Activated naive CD8-positive, alpha-beta T cell treated with anti-CD3 and anti-CD28 coated beads, Interleukin-2, amount 50 U/mL, for 24 hours (primary cell): ENCODE results near the gene NTRK1.

Experiments
- ATAC-seq: fragments of 150-1000 bp; cut with Tn5 transposase; one replicate; pipeline ENCODE4 v1.10.0; 2021
- DNase-seq: peaks from one replicate; pipeline ENCODE4 v3.0.0; 2021
- H3K27ac Mint-ChIP-seq: one replicate; pipeline ENCODE4 v1.8.0; 2021; ENCODE audit warnings: mild to moderate bottlenecking, mixed read lengths
- H3K27me3 Mint-ChIP-seq: one replicate; pipeline ENCODE4 v1.8.0; 2021; ENCODE audit warnings: mixed read lengths
- H3K36me3 Mint-ChIP-seq: one replicate; pipeline ENCODE4 v1.8.0; 2021; ENCODE audit warnings: low read depth, mixed read lengths
- H3K4me1 Mint-ChIP-seq: one replicate; pipeline ENCODE4 v1.8.0; 2021; ENCODE audit warnings: mixed read lengths
- H3K4me3 Mint-ChIP-seq: one replicate; pipeline ENCODE4 v1.8.0; 2021; ENCODE audit warnings: mild to moderate bottlenecking, moderate library complexity, mixed read lengths
- H3K9me3 Mint-ChIP-seq: one replicate; pipeline ENCODE4 v1.8.0; 2021; ENCODE audit warnings: mixed read lengths

Gene NTRK1

DNA sequence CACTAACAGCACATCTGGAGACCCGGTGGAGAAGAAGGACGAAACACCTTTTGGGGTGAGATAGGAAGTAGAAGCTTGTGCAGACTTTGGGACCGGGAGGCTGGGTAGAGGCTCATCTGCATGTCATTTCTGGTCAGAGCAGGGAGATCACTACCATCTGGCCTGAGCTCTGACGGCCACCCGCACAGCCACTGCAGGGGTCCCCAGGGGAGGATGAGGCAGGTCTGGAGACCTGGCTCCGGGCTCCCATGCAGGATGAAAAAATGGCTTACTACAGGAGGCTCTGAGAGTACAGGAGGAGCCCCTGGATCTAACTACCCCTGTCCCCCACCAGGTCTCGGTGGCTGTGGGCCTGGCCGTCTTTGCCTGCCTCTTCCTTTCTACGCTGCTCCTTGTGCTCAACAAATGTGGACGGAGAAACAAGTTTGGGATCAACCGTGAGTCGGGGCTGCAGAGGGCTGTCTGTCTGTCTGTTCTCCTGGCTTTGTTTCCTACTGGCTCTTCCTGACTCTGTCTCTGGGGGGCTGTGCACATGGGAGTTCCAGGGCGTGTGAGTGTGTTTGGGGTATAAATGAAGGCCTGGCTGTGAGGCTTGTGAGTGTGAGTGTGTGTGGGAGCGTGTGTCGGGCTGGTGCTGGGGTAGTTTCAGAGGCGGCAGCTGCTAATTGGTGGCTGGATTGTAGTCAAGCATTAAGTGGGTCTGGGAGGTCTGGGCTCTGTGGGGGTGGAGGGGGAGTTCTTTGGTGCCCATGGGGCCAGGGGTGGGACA is 14.1 kb downstream of the NTRK1 start:
- H3K27me3 Mint-ChIP-seq = peaks cover 2% of the 10 kb centered on the region
- ATAC-seq = no peak
- DNase-seq = no peak
- no peak overlapping the region for H3K4me3 Mint-ChIP-seq
- no peak overlapping the region for H3K27ac Mint-ChIP-seq
- peaks cover 12% of the 10 kb centered on the region for H3K4me1 Mint-ChIP-seq
- no peaks in the 10 kb centered on the region for H3K36me3 Mint-ChIP-seq
- no peaks in the 10 kb centered on the region for H3K9me3 Mint-ChIP-seq

GRCh38 chr1:156875341-156875615 is 14.6 kb downstream of the NTRK1 start:
- Mint-ChIP-seq H3K27me3 (peaks cover 2% of the 10 kb centered on the region), H3K4me3 (no peak overlapping the region), H3K4me1 (peaks cover 8% of the 10 kb centered on the region), H3K36me3 (no peaks in the 10 kb centered on the region), H3K27ac (no peak overlapping the region), H3K9me3 (no peaks in the 10 kb centered on the region)
- no peak for DNase-seq
- ATAC-seq = no peak

DNA sequence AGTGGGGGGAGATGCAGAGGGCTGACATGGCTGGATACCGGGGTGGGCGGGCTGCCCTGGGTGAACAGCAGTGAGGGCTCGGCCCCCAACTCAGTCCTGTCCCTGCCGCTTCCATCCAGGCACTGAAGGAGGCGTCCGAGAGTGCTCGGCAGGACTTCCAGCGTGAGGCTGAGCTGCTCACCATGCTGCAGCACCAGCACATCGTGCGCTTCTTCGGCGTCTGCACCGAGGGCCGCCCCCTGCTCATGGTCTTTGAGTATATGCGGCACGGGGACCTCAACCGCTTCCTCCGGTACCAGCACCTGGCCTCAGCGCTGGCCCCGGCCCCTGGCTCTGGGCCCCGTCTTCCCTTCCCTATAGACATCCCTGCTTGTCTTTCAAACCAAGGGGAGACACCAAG is 15.6 kb downstream of the NTRK1 start:
- H3K4me3 Mint-ChIP-seq = no peak overlapping the region
- H3K36me3 Mint-ChIP-seq = no peaks in the 10 kb centered on the region
- no peak overlapping the region for H3K27ac Mint-ChIP-seq
- no peak for ATAC-seq
- no peaks in the 10 kb centered on the region for H3K4me1 Mint-ChIP-seq
- no peak for DNase-seq
- peaks cover 2% of the 10 kb centered on the region for H3K27me3 Mint-ChIP-seq
- no peaks in the 10 kb centered on the region for H3K9me3 Mint-ChIP-seq

DNA sequence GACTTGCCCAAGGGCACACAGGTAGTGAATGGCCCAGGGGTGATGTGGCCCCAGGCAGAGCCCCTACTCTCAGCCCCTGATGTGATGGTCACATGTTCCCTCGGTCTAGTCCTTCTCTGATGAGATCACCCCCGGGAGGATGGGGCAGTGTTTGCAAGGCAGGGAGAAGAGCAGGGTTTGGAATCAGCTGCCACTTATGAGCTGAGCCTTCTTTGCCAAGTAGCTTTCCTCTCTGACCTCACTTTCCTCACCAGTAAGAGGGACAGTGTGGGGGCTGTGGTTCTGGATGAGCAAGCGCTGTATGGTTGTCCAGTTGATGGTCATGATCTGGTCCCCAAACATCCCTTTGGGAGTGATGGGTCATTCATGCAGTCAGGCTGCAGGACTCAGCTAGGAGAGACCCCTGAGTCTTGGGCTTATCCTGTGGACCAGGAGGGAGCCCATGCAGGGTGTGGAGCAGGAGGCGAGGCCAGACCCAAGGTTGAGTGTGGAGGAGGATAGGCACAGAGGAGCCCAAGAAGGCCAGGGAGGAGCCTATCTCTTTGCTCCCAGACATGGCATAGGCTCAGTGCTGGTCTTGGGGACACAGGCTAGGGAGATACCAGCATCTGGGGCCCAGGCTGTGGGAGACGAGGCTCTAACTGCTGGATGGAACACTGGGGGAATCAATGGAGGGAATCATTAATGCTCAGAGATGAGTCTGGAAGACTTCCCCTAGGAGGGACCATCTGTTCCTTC is 16.9 kb downstream of the NTRK1 start:
- Mint-ChIP-seq H3K27ac (no peak overlapping the region), H3K36me3 (no peaks in the 10 kb centered on the region), H3K27me3 (peaks cover 4% of the 10 kb centered on the region), H3K9me3 (no peaks in the 10 kb centered on the region), H3K4me3 (no peak overlapping the region), H3K4me1 (no peaks in the 10 kb centered on the region)
- ATAC-seq = no peak
- no peak for DNase-seq

DNA sequence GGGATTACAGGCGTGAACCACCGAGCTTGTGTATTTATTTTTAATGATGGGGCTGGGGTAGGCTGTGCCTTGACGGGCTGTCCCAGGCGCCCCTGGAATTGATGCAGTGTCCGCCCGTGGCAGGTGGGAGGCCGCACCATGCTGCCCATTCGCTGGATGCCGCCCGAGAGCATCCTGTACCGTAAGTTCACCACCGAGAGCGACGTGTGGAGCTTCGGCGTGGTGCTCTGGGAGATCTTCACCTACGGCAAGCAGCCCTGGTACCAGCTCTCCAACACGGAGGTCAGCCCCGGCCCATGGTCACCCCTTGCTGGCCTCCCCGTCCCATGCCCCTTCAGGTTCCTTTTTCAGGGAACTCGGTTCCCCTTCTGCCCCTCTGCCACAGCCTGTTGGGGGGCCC is 19.2 kb downstream of the NTRK1 start:
- Mint-ChIP-seq H3K4me3 (no peak overlapping the region), H3K4me1 (no peaks in the 10 kb centered on the region), H3K27me3 (peaks cover 8% of the 10 kb centered on the region), H3K36me3 (no peaks in the 10 kb centered on the region), H3K27ac (no peak overlapping the region), H3K9me3 (no peaks in the 10 kb centered on the region)
- ATAC-seq (no peak), DNase-seq (no peak)

DNA sequence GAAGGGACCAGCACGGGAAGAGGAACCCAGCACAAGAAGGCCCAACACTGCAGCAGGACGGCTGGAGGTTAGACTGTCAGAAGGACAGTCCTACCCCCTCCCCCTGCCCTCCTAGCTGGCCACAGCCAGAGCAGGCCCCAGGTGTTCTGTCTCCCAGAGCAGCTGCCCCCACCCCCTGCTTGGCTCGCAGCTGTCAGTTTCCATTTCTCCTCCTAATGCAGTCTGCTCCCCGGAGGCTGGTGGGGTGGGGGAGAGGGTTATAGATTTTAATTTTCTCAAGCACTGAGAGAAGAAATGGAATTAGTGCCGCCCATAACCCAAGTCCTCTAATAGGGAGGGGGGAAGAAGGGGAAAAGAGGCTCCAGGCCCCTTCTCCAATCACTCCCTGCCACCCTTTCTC is 19.8 kb downstream of the NTRK1 start:
- H3K36me3 Mint-ChIP-seq = no peaks in the 10 kb centered on the region
- ATAC-seq (no peak), DNase-seq (no peak)
- H3K4me3 Mint-ChIP-seq = no peak overlapping the region
- no peaks in the 10 kb centered on the region for H3K9me3 Mint-ChIP-seq
- no peak overlapping the region for H3K27ac Mint-ChIP-seq
- peaks cover 8% of the 10 kb centered on the region for H3K27me3 Mint-ChIP-seq
- no peaks in the 10 kb centered on the region for H3K4me1 Mint-ChIP-seq

DNA sequence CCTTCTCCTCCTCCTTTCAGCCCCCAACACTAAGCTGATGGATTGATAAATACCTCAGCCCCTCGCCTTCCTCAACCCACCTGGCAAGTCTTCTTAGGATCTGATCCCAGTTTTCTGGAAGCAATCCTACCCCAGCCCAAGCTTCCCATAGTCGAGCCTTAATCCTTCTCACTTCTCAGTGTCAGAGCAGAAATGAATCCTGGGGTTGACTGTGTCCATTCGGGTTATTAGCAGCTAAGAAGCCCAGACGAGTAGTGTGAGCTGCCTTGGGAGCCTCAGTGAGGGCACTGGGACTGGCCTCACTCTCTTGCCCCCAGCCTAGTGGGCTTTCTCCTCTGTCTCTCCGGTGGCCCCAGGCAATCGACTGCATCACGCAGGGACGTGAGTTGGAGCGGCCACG is 20.4 kb downstream of the NTRK1 start:
- no peak overlapping the region for H3K4me3 Mint-ChIP-seq
- no peak for DNase-seq
- H3K4me1 Mint-ChIP-seq = no peaks in the 10 kb centered on the region
- peaks cover 8% of the 10 kb centered on the region for H3K27me3 Mint-ChIP-seq
- H3K27ac Mint-ChIP-seq = no peak overlapping the region
- no peaks in the 10 kb centered on the region for H3K36me3 Mint-ChIP-seq
- no peak for ATAC-seq
- no peaks in the 10 kb centered on the region for H3K9me3 Mint-ChIP-seq

DNA sequence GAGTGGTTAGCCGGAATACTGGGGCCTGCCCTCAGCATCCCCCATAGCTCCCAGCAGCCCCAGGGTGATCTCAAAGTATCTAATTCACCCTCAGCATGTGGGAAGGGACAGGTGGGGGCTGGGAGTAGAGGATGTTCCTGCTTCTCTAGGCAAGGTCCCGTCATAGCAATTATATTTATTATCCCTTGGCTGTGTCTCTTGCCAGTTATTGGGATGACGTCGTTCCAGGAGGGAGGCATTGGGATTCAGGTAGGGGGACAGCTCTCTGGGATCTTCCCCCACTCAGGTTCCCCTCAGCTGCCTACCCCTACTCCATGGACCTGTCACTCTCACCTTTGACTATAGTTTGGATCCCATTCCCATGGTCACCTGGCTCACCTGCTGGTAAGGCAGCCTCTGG is 21.0 kb downstream of the NTRK1 start:
- ATAC-seq (no peak), DNase-seq (no peak)
- no peak overlapping the region for H3K4me3 Mint-ChIP-seq
- H3K27ac Mint-ChIP-seq = no peak overlapping the region
- peaks cover 13% of the 10 kb centered on the region for H3K27me3 Mint-ChIP-seq
- H3K9me3 Mint-ChIP-seq = no peaks in the 10 kb centered on the region
- H3K4me1 Mint-ChIP-seq = no peaks in the 10 kb centered on the region
- no peaks in the 10 kb centered on the region for H3K36me3 Mint-ChIP-seq

DNA sequence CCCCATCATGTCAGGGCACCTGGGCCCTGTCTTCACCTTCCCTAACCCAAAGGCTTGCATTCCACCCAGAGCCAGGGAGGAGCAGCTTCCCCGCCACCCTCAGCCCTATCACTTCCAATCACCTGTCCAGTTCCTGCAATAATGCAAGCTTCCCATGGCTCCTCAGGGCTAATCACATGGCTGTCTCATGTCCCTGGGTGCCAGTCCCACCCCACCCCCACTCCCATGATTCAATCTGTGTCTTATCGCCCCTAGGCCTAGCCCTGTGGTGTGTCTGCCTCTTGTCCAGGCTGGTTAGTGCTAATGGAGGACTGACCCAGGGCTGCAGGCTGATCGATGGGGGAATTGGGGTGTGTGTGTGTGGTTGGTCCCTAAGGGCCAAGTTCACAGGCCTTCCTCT is 21.9 kb downstream of the NTRK1 start:
- DNase-seq (no peak), ATAC-seq (no peak)
- Mint-ChIP-seq H3K36me3 (no peaks in the 10 kb centered on the region), H3K4me3 (no peak overlapping the region), H3K9me3 (no peaks in the 10 kb centered on the region), H3K27ac (no peak overlapping the region), H3K4me1 (no peaks in the 10 kb centered on the region), H3K27me3 (peaks cover 15% of the 10 kb centered on the region)

- ATAC-seq = no peak
- no peak overlapping the region for H3K27ac Mint-ChIP-seq
- H3K9me3 Mint-ChIP-seq = no peaks in the 10 kb centered on the region
- H3K36me3 Mint-ChIP-seq = no peaks in the 10 kb centered on the region
- peaks cover 17% of the 10 kb centered on the region for H3K27me3 Mint-ChIP-seq
- no peaks in the 10 kb centered on the region for H3K4me1 Mint-ChIP-seq
- H3K4me3 Mint-ChIP-seq = no peak overlapping the region
- no peak for DNase-seq
These were observed 23.3 kb downstream of the NTRK1 start for GRCh38 chr1:156883919-156884318.

- DNase-seq (no peak), ATAC-seq (no peak)
- Mint-ChIP-seq H3K4me1 (no peaks in the 10 kb centered on the region), H3K27me3 (peaks cover 22% of the 10 kb centered on the region), H3K36me3 (no peaks in the 10 kb centered on the region), H3K9me3 (no peaks in the 10 kb centered on the region), H3K4me3 (no peak overlapping the region), H3K27ac (no peak overlapping the region)
These were observed 24.0 kb downstream of the NTRK1 start for GRCh38 chr1:156884560-156885184.

GRCh38 chr1:156885314-156885713 is 24.6 kb downstream of the NTRK1 start:
- H3K27me3 Mint-ChIP-seq = peaks cover 25% of the 10 kb centered on the region
- no peak overlapping the region for H3K27ac Mint-ChIP-seq
- DNase-seq = no peak
- H3K4me1 Mint-ChIP-seq = no peaks in the 10 kb centered on the region
- no peak overlapping the region for H3K4me3 Mint-ChIP-seq
- no peak for ATAC-seq
- H3K36me3 Mint-ChIP-seq = no peaks in the 10 kb centered on the region
- H3K9me3 Mint-ChIP-seq = no peaks in the 10 kb centered on the region

- no peak overlapping the region for H3K27ac Mint-ChIP-seq
- H3K4me1 Mint-ChIP-seq = no peaks in the 10 kb centered on the region
- ATAC-seq (no peak), DNase-seq (no peak)
- H3K36me3 Mint-ChIP-seq = no peaks in the 10 kb centered on the region
- H3K4me3 Mint-ChIP-seq = no peak overlapping the region
- peaks cover 30% of the 10 kb centered on the region for H3K27me3 Mint-ChIP-seq
- H3K9me3 Mint-ChIP-seq = no peaks in the 10 kb centered on the region
These were observed 25.3 kb downstream of the NTRK1 start for GRCh38 chr1:156885880-156886355.

- Mint-ChIP-seq H3K27ac (no peak overlapping the region), H3K4me3 (no peak overlapping the region), H3K27me3 (peaks cover 38% of the 10 kb centered on the region), H3K9me3 (no peaks in the 10 kb centered on the region), H3K36me3 (no peaks in the 10 kb centered on the region), H3K4me1 (no peaks in the 10 kb centered on the region)
- DNase-seq = no peak
- no peak for ATAC-seq
These were observed 26.1 kb downstream of the NTRK1 start for GRCh38 chr1:156886583-156887281.

DNA sequence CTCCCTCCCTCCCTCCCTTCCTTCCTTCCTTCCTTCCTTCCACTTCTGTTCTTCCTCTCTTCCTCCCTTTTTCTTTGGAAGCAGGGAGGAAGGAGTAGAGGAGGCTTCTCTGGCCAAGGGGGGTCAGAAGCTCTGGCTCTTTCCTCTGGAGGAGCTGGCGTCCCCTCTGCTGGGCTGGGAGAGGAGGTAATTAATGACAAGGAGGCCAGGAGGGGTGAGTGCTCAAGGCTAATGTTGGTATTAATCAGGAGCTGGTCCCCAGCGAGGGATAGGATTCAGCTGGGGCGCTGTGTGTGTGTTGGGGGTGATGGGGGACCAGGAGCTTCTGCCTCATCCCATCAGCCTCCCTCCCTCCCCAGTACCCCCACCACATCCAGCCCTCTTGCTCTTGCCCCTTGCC is 26.7 kb downstream of the NTRK1 start:
- no peaks in the 10 kb centered on the region for H3K36me3 Mint-ChIP-seq
- DNase-seq (no peak), ATAC-seq (no peak)
- peaks cover 42% of the 10 kb centered on the region for H3K27me3 Mint-ChIP-seq
- H3K4me3 Mint-ChIP-seq = no peak overlapping the region
- H3K4me1 Mint-ChIP-seq = peaks cover 3% of the 10 kb centered on the region
- no peak overlapping the region for H3K27ac Mint-ChIP-seq
- no peaks in the 10 kb centered on the region for H3K9me3 Mint-ChIP-seq
